ENCODE data around the gene PTDSS2.
"Not testable (repeated sequence)": the region's sequence is repeated elsewhere in the genome, so short reads cannot be mapped to it uniquely, and the experiment has no call there.

PTDSS2 gene

DNA sequence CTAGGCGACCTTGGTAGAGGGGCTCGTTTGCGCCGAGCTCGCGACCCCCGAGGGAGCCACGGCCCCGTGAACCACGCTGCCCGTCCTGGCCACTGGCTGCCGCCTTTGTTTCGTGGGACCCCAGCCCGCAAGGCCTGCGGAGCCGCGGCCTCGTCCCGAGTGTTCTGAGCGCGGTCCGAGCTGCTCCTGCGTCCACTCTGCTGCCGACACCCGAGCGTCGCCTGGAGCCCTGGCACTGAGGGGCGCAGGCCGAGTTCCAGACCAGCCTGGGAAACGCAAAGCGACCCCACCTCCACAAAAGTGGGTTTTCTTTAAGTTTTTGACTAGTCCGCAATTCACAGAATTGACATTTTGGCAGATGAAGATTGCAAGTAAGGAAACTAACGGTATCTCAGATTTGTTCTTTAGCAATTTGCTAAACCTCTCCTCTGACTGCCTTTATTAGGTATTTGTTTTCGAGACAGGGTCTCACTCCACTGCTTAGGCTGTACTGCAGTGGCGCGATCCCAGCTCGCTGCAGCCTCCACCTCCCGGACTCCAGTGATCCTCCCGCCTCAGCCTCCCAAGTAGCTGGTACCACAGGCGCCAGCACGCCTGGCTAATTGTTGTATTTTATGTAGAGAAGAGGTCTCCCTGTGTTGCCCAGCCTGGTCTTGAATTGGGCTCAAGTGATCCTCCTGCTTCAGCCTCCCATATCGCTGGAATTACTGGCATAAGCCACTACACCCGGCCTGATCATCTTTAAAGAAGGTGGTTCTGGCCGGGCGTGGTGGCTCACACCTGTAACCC, 57.8 kb downstream of the PTDSS2 start:
- no peak for DNase-seq

DNA sequence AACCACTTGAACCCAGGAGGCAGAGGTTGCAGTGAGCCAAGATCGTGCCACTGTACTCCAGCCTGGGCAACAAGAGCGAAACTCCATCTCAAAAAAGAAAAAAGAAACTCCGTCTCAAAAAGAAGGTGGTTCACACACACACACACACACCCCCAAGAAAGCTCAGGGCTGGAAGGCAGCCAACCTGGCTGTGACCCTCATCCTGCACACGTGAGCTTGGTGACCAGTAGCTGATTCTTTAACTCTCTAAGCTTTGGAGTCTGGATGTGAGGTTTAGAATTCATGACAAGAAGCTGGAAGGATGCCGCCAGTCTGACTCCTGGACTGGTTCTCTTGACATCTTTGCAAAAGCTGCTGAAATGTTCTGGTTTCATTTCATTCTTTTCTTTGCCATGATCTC, 58.9 kb downstream of the PTDSS2 start:
- no peak for DNase-seq

DNA sequence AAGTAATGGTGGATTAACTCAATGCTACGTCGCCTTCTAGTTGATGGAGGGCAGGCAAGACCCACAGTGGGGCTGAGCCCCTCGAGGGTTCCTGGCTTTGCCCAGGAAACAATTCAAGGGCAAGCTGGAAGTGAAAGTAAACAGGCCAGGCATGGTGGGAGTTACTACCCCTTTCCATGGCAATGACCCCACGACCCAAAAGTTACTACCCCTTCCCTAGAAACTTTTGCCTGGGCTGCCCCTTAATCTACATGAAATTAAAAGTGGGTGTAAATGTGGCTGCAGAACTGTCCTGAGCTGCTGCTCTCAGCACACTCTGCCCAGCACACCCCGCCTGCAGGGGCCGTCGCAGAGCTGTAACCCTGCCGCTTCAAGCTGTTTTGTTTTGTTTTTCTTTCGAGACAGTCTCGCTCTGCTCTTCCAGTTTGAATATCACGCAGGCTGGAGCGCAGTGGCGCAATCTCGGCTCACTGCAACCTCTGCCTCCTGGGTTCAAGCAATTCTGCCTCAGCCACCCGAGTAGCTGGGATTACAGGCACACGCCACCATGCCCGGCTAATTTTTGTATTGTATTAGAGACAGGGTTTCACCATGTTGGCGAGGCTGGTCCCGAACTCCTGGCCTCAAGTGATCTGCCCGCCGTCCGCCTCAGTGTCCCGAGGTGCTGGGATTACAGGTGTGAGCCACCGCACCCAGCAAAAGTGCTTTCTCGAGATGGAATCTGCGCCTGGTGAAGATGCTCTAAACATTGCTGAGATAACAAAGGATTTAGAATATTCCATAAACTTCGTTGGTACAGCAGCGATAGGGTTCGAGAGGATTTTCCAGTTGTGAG, 62.9 kb downstream of the PTDSS2 start:
- no peak for DNase-seq

DNA sequence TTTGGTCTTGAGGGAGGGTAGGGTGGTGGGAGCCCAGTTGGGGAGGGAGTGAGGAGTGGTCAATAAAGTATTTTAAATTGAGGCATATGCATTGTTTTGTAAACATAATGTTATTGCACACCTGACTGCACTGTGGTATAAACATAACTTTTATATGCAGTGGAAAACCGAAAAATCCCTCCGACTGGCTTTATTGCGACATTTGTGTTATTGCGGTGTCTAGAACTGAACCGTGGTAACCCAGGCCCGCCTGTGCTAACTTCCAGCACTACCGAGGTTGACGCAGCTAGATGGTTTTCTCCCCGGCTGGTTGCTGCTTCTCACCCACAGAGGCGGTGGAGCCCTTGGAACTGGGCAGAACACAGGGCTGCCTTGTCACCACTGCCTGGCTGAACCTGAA, 64.5 kb downstream of the PTDSS2 start:
- DNase-seq, result no peak

DNA sequence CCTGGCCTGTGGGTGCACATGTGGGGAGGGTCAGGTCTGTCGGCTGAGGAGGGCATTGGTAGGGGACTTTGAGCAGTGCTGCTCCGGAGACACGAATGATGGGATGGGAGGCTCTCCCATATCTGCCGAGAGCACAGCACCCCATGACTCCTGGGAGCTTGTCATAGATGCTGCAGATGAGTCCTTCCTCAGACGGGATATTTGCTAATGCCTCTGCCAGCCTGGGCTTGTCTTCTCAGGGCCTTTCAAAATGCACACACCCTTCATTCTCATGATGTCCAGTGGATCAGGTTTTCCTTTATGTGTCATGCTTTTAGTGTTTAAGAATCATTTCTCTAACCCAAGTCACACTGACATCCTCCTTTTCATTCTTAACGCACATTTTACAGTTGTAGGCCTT, 65.1 kb downstream of the PTDSS2 start:
- no peak for DNase-seq

DNA sequence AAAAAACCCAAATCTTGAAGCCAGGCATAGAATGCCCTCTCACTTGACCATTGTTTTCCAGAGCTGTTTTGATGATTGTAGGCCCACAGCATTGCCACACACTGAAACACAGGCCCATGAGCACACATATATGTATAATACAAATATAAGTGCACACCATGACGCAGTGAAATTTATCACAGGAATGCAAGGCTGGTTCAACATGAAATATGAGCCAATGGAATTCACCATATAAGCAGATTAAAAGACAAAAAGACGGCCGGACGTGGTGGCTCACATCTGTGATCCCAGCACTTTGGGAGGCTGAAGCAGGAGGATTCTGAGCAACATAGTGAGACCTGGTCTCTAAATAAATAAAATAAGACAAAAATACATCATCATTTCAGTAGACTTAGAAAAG, 66.3 kb downstream of the PTDSS2 start:
- no peak for DNase-seq

DNA sequence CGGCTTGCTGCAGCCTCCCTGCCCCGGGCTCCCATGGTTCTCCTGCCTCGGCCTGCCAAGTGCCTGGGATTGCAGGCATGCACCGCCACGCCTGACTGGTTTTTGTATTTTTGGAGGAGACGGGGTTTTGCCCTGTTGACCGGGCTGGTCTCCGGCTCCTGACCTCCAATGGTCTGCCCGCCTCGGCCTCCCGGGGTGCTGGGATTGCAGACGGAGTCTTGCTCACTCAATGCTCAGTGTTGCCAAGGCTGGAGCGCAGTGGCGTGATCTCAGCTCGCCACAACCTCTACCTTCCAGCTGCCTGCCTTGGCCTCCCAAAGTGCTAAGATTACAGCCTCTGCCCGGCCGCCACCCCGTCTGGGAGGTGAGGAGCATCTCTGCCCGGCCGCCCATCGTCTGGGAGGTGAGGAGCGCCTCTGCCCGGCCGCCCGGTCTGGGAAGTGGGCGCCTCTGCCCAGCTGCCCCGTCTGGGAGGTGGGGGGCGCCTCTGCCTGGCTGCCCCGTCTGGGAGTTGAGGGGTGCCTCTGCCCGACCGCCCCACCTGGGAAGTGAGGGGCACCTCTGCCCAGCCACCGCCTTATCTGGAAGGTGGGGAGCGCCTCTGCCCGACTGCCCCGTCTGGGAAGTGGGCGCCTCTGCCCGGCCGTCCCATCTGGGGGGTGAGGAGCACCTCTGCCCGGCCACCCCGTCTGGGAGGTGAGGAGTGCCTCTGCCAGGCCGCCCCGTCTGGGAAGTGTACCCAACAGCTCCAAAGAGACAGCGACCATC, 67.0 kb downstream of the PTDSS2 start:
- DNase-seq, result not testable (repeated sequence)

DNA sequence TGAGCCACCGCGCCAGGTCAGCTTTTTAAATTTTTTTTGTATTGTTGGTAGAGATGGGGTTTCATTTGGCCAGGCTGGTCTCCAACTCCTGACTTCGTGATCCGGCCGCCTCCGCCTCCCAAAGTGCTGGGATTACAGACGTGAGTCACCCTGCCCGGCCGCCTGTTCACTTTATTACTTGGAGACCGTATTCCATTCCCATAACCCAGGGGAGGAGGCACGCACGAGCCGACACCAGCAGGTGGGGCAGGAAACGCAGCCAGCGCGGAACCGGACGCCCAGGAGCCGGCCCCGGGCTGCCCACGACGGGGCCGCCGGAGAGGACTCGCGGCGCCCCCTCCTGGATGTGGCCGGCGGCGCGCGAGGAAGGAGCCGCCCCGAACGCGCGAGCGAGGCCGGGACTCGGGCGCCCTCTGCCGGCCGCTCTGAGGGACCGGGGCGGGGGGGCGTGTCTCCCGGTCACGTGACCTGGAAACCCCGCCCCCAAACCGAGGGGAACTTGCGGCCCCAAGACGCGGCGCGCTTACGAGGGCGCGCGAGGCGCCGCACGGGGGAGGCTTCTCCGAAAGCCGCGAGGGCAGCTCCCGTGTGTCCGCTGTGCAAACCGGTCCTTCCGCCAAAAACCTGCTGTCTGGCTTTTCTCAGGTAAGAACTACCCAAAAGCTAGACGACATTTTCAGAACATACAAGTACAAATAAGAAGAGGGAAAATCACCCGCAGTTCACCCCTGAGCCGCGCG, 68.6 kb downstream of the PTDSS2 start:
- no peak for DNase-seq

DNA sequence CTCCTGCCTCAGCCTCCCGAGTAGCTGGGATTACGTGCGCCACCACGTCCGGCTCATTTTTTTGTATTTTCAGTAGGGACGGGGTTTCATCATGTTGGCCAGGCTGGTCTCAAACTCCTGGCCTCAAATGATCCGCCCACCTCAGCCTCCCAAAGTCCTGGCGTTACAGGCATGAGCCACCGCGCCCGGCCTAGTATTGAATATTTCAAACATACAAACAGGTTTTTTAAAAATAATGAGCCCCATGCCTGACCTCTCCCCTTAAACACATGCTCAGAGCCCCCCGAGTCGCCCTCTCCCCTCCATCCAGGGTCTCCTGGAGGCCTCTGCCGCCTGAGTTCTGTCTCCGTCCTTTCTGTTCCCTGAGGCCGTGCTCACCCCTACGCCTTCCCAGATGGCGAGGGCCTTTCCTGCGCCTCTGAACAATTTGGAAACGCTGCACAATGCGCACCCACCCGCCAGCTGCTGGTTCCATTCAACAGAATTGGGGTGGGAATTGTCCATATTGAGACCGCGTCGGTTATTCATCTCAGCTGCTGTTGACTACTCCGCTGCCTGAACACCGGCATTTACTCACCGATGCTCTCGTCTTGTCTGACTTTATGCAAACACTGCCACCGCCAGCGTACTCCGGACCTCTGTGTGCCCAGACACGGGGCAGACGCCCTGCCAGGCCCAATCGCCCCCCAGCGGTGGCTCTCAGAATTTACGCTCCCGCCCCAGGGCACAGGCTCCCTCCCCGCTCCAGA, 70.5 kb downstream of the PTDSS2 start:
- no peak for DNase-seq

DNA sequence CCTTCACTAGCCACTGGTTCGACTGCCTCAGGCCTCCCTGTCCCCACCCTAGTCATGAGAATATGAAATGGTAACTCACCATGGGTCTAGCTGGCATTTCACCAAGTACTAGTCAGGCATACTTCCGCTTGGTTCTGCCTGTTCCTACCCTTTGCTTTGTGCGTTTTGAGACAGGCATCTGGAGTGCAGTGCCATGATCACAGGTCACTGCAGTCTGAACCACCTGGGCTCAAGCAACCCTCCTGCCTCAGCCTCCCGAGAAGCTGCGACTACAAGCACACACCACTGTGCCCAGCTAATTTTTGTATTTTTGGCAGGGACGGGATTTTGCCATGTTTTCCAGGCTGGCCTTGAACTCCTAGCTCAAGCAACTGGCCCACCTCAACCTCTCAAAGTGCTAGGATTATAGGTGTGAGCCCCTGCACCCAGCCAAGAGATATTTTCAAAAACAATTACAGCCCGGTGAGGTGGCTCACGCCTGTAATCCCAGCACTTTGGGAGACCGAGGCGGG, 71.2 kb downstream of the PTDSS2 start:
- no peak for DNase-seq

DNA sequence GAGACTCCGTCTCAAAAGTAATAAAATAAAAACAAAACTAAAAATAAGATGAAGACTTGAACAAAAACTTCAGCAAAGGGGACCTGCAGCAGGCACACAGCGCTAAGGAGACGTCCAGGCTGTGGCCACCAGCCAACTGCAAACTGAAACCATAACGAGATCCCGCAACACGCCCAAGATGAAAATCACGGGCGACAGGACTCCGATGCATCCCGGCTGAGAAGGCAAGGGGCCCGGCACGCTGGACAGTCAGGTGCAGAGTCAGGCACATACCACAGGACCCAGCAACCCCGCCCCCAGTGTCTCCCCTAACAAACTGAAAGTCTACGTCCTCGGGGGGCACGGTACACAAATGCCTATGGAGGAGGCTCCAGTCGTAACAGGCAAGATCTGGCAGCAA, 76.1 kb downstream of the PTDSS2 start:
- DNase-seq, result no peak

DNA sequence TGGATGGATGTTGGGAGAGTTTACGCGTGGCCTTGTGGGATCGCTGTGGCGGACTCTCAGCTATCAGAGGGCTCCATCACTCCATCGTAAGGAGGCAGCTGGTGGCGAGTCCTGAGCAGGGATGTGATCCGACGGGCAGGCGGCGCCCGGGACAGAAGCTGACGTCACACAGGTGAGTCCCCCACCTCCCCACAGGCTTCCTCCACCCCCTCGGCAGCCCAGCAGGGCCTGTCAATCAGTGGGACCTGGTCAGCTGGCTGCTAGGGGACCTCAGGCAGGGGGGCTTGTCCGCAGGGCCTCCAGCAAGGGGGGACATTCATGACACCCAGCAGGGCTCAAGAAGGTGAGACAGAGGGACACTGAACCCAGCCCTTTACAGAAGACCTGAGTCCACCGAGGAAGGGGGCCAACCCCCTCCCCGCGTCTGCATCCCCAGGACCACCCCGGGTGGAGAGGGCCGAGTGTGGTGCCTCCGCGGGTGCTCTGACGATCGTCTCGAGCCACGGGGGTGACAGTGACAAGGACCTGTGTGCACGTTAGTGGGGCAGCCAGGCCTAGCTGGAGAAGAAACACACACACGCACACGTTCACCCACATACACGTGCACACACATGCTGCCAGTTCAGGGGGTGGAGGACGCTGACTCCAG, 78.2 kb downstream of the PTDSS2 start:
- no peak for DNase-seq

DNA sequence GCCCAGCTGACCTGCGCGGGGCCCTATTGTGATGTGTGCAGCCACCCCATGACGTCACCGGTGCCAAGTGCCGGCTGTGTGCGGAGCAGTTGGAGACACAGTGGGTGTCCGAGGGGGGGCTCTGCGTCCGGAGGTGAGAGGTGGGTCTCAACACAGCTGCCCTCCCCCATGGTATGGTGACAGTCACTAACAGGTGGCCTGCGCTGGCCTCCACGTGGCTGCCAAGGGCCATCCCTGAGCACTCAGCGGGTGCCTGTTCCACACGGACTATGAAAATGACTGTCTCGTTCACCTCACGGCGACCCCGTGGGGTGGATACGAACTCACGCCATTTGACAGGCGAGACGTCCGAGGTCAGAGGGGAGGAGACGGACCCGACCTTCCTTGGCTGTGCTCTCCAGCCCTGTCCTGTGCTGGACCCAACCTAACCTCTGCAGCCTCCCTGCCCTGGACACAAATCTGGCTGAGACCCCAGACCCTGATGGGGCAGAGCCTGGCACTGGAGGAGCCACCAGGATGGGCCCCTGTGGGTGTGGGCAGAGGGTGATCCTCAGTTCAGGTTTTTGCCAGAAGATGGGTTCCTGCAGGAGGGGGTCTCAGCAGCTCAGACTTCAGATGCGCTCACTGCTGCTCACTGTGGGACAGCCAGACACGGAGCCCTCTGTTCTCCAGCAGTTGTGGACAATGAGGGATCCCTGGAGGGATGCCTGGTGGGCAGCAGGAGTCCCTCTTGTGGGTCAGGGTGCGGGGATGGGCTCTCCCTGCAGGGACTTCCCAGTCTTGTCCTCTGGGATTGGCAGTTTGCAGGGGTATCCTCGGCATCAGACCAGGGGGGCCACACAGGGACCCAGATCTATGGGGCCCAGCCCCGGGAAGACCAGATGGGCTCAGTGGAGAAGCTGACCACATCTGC, 79.0 kb downstream of the PTDSS2 start:
- DNase-seq, result no peak

DNA sequence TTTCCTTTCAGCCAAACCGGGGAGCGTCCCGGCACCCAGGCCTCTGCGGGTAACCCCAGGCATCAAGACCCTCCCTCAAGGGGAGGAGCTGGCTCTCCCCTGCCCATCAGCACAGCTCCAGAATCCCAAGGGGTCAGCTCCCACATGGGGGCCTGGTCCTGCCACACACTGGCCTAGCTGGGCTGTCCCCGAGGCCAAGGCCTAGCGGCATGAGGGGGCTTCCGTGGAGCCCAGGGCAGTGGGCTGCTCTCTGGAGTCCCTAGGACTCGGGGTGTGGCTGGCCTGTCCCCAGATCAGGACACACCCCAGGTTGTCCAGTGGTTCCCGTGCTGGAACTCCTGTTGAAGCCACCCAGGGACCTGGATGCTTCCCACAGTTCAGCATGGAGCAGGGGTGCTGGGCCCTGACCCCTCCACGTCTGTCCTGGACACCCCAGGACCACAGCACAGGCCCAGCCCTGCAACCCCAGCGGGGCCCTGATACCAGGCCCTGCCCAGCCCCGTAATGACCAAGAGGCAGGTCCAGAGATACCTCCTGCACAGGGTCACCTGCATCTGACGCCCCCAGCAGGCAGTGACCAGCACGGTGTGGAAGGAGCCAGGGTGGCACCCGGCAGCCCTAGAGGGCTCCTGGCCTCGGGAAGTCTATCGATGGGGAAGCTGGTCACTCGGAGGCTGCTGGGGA, 79.8 kb downstream of the PTDSS2 start:
- no peak for DNase-seq

DNA sequence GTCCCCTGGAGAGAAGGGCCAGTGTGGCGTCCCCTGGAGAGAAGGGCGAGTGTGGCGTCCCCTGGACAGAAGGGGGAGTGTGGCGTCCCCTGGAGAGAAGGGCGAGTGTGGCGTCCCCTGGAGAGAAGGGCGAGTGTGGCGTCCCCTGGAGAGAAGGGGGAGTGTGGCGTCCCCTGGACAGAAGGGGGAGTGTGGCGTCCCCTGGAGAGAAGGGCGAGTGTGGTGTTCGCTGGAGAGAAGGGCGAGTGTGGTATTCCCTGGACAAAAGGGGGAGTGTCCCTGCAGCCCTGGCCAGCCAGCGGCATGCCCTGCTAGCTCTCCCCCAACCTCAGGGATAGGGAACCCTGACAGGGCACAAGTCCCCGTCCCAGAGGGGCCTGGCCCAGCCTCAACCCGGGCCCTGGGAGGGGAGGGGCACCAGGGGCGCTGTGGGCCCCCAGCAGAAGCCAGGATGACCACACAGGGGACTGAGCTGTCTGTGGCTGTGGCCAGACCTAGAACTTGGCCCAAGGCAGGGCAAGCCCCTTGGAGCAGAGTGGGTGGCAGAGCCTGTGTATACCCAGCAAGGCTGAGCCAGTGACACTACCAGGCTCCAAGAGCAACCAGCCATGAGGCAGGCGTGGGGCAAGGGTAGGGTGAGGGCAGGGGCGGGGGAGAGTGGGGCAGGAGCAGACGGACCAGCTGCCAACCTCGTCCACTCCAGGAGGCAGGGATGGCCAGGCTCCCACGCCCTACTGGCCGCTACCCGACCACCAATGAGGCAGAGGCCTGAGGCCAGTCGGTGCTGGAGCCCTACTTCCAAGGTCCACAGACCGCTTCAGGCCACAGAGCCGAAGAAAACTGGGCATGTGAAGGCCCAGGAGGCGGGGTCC, 81.1 kb downstream of the PTDSS2 start:
- DNase-seq, result no peak

DNA sequence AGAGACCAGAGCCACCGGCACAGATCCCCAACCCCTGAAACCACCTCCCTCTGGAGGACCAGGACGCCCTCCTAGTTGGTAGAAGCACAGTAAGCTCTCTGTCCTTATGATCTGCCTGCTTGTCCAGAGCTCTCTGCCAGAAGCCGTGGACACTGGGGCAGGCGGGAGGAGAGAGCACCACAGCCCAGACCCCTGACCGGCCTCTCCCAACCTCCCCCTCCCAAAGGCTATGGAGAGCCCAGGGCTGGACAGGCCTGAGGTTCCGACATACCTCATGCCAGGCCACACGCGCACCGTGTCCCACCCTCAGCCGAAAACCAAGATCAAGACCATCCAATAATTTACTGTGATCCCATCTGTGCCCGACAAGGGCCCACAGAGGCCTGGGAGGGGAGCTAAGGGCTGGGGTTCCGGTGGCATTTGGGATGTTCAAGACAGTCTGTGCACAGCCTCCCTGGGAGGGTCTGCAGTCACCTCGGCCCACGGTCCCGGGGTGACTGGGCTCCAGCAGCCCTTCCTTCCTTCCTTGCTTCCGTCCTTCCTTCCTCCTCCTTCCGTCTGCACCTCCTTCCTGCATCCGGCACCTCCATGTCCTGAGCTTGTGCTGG, 81.9 kb downstream of the PTDSS2 start:
- DNase-seq, result no peak

DNA sequence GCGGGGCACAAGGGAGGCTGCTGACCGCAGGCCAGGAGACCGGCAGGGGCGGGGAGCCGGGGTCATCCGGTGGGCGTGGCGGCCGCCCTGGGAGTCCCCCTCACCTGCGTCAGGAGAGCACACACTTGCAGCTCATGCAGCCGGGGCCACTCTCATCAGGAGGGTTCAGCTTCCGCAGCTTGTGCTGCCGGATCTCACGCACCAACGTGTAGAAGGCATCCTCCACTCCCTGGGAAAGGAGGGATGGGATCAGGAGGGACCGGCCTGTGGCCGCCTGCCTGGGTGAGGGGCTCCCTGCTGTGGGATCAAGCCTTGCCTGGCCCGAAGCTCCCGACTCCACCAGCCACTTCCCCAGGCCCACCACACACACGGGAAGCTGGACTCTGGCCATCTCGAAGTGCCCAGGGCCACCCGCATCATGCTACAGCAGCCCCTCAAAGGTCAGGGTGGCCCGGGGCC, 82.5 kb downstream of the PTDSS2 start:
- no peak for DNase-seq
